ENCODE data around the gene GNG3. TPM values are rescaled to one million over a fixed set of nuclear protein-coding genes. Genes with fewer than 3 reads are reported as not detected.

GNG3 gene
- polyA plus RNA-seq, 1 donor, result 10.9 TPM

- DNase-seq, result no peak
- Histone ChIP-seq H3K4me1 (ENCODE audit: control insufficient read depth, insufficient read depth, low read length) (peaks cover 49% of the 10 kb centered on the region), H3K27me3 (ENCODE audit: control insufficient read depth, insufficient read depth, low read length) (no peaks in the 10 kb centered on the region), H3K9me3 (ENCODE audit: control insufficient read depth, low read depth, low read length) (no peaks in the 10 kb centered on the region), H3K4me3 (ENCODE audit: low read length) (peak overlapping the region; percentile 55), H3K36me3 (ENCODE audit: control insufficient read depth, insufficient read depth, low read length) (peaks cover 20% of the 10 kb centered on the region), H3K27ac (ENCODE audit: low read length) (peak overlapping the region; percentile 74)
- no CpG with 5 or more reads among the region's 8 CpGs for WGBS (ENCODE audit: insufficient coverage, low lambda C conversion rate)
Observed at GRCh38 chr11:62706850-62707247, 627 bp upstream of the GNG3 start.

- Histone ChIP-seq H3K27me3 (ENCODE audit: control insufficient read depth, insufficient read depth, low read length) (no peaks in the 10 kb centered on the region), H3K27ac (ENCODE audit: low read length) (peak overlapping the region; percentile 85), H3K4me1 (ENCODE audit: control insufficient read depth, insufficient read depth, low read length) (peaks cover 62% of the 10 kb centered on the region), H3K4me3 (ENCODE audit: low read length) (peak overlapping the region; percentile 69), H3K36me3 (ENCODE audit: control insufficient read depth, insufficient read depth, low read length) (peaks cover 25% of the 10 kb centered on the region), H3K9me3 (ENCODE audit: control insufficient read depth, low read depth, low read length) (no peaks in the 10 kb centered on the region)
- DNase-seq, result no peak
- no CpG with 5 or more reads among the region's 5 CpGs for WGBS (ENCODE audit: insufficient coverage, low lambda C conversion rate)
Observed at GRCh38 chr11:62708392-62708791, 916 bp downstream of the GNG3 start.

- no peaks in the 10 kb centered on the region for H3K9me3 ChIP-seq (ENCODE audit: control insufficient read depth, low read depth, low read length)
- peak overlapping the region; percentile 69 for H3K4me3 ChIP-seq (ENCODE audit: low read length)
- WGBS (ENCODE audit: insufficient coverage, low lambda C conversion rate), result no CpG with 5 or more reads among the region's 7 CpGs
- H3K36me3 ChIP-seq (ENCODE audit: control insufficient read depth, insufficient read depth, low read length), result peaks cover 25% of the 10 kb centered on the region
- H3K27ac ChIP-seq (ENCODE audit: low read length), result peak overlapping the region; percentile 85
- no peaks in the 10 kb centered on the region for H3K27me3 ChIP-seq (ENCODE audit: control insufficient read depth, insufficient read depth, low read length)
- peaks cover 66% of the 10 kb centered on the region for H3K4me1 ChIP-seq (ENCODE audit: control insufficient read depth, insufficient read depth, low read length)
- no peak for DNase-seq
Observed at GRCh38 chr11:62708793-62709192, 1.3 kb downstream of the GNG3 start.

GRCh38 chr11:62709247-62710000 lies 1.9 kb downstream of the GNG3 start:
- H3K4me1 ChIP-seq (ENCODE audit: control insufficient read depth, insufficient read depth, low read length), result peaks cover 72% of the 10 kb centered on the region
- no CpG with 5 or more reads among the region's 47 CpGs for whole genome bisulfite sequencing (ENCODE audit: insufficient coverage, low lambda C conversion rate)

GRCh38 chr11:62710001-62710345 lies 2.5 kb downstream of the GNG3 start:
- no peak for DNase-seq
- no CpG with 5 or more reads among the region's 7 CpGs for WGBS (ENCODE audit: insufficient coverage, low lambda C conversion rate)
- Histone ChIP-seq H3K27ac (ENCODE audit: low read length) (peak overlapping the region; percentile 85), H3K9me3 (ENCODE audit: control insufficient read depth, low read depth, low read length) (no peaks in the 10 kb centered on the region), H3K36me3 (ENCODE audit: control insufficient read depth, insufficient read depth, low read length) (peaks cover 33% of the 10 kb centered on the region), H3K4me1 (ENCODE audit: control insufficient read depth, insufficient read depth, low read length) (peaks cover 72% of the 10 kb centered on the region), H3K4me3 (ENCODE audit: low read length) (peak overlapping the region; percentile 69), H3K27me3 (ENCODE audit: control insufficient read depth, insufficient read depth, low read length) (no peaks in the 10 kb centered on the region)

More at GRCh38 chr11:62709247-62710000, 1.9 kb downstream of the GNG3 start:
- Histone ChIP-seq H3K27ac (ENCODE audit: low read length) (peak overlapping the region; percentile 85), H3K9me3 (ENCODE audit: control insufficient read depth, low read depth, low read length) (no peaks in the 10 kb centered on the region), H3K27me3 (ENCODE audit: control insufficient read depth, insufficient read depth, low read length) (no peaks in the 10 kb centered on the region), H3K36me3 (ENCODE audit: control insufficient read depth, insufficient read depth, low read length) (peaks cover 29% of the 10 kb centered on the region), H3K4me3 (ENCODE audit: low read length) (peak overlapping the region; percentile 69)
- peak; percentile 98 to 99 for DNase-seq

GRCh38 chr11:62712276-62712812 lies 4.9 kb downstream of the GNG3 start:
- Histone ChIP-seq H3K36me3 (ENCODE audit: control insufficient read depth, insufficient read depth, low read length) (peaks cover 55% of the 10 kb centered on the region), H3K4me1 (ENCODE audit: control insufficient read depth, insufficient read depth, low read length) (peaks cover 73% of the 10 kb centered on the region), H3K27me3 (ENCODE audit: control insufficient read depth, insufficient read depth, low read length) (no peaks in the 10 kb centered on the region), H3K9me3 (ENCODE audit: control insufficient read depth, low read depth, low read length) (no peaks in the 10 kb centered on the region), H3K4me3 (ENCODE audit: low read length) (no peak overlapping the region), H3K27ac (ENCODE audit: low read length) (peak overlapping the region; percentile 72)
- 80% methylated on average over 1 of the region's 6 CpGs for WGBS (ENCODE audit: insufficient coverage, low lambda C conversion rate)
- no peak for DNase-seq

GRCh38 chr11:62712861-62713260 lies 5.4 kb downstream of the GNG3 start:
- no peaks in the 10 kb centered on the region for H3K27me3 ChIP-seq (ENCODE audit: control insufficient read depth, insufficient read depth, low read length)
- no peak overlapping the region for H3K4me3 ChIP-seq (ENCODE audit: low read length)
- peak overlapping the region; percentile 72 for H3K27ac ChIP-seq (ENCODE audit: low read length)
- peak in 1 of 2 donors; percentile 42 for DNase-seq
- WGBS (ENCODE audit: insufficient coverage, low lambda C conversion rate), result 33% methylated on average over 2 of the region's 3 CpGs
- no peaks in the 10 kb centered on the region for H3K9me3 ChIP-seq (ENCODE audit: control insufficient read depth, low read depth, low read length)
- peaks cover 58% of the 10 kb centered on the region for H3K36me3 ChIP-seq (ENCODE audit: control insufficient read depth, insufficient read depth, low read length)
- peaks cover 68% of the 10 kb centered on the region for H3K4me1 ChIP-seq (ENCODE audit: control insufficient read depth, insufficient read depth, low read length)

GRCh38 chr11:62713343-62713742 lies 5.9 kb downstream of the GNG3 start:
- Histone ChIP-seq H3K36me3 (ENCODE audit: control insufficient read depth, insufficient read depth, low read length) (peaks cover 62% of the 10 kb centered on the region), H3K27me3 (ENCODE audit: control insufficient read depth, insufficient read depth, low read length) (no peaks in the 10 kb centered on the region), H3K27ac (ENCODE audit: low read length) (peak overlapping the region; percentile 72), H3K9me3 (ENCODE audit: control insufficient read depth, low read depth, low read length) (no peaks in the 10 kb centered on the region), H3K4me3 (ENCODE audit: low read length) (no peak overlapping the region), H3K4me1 (ENCODE audit: control insufficient read depth, insufficient read depth, low read length) (peaks cover 64% of the 10 kb centered on the region)
- DNase-seq, result peak; percentile 90 to 94
- no CpG with 5 or more reads among the region's 2 CpGs for WGBS (ENCODE audit: insufficient coverage, low lambda C conversion rate)

- peaks cover 79% of the 10 kb centered on the region for H3K36me3 ChIP-seq (ENCODE audit: control insufficient read depth, insufficient read depth, low read length)
- H3K27me3 ChIP-seq (ENCODE audit: control insufficient read depth, insufficient read depth, low read length), result no peaks in the 10 kb centered on the region
- WGBS (ENCODE audit: insufficient coverage, low lambda C conversion rate), result 96% methylated on average over 5 of the region's 24 CpGs
- H3K9me3 ChIP-seq (ENCODE audit: control insufficient read depth, low read depth, low read length), result no peaks in the 10 kb centered on the region
- peaks cover 51% of the 10 kb centered on the region for H3K4me1 ChIP-seq (ENCODE audit: control insufficient read depth, insufficient read depth, low read length)
- H3K27ac ChIP-seq (ENCODE audit: low read length), result no peak overlapping the region
- DNase-seq, result no peak
- no peak overlapping the region for H3K4me3 ChIP-seq (ENCODE audit: low read length)
Observed at GRCh38 chr11:62715150-62716130, 8.0 kb downstream of the GNG3 start.

GRCh38 chr11:62716206-62716605 lies 8.7 kb downstream of the GNG3 start:
- Histone ChIP-seq H3K9me3 (ENCODE audit: control insufficient read depth, low read depth, low read length) (no peaks in the 10 kb centered on the region), H3K27me3 (ENCODE audit: control insufficient read depth, insufficient read depth, low read length) (no peaks in the 10 kb centered on the region), H3K4me1 (ENCODE audit: control insufficient read depth, insufficient read depth, low read length) (peaks cover 50% of the 10 kb centered on the region), H3K27ac (ENCODE audit: low read length) (no peak overlapping the region), H3K36me3 (ENCODE audit: control insufficient read depth, insufficient read depth, low read length) (peaks cover 81% of the 10 kb centered on the region), H3K4me3 (ENCODE audit: low read length) (no peak overlapping the region)
- 100% methylated on average over 2 of the region's 5 CpGs for WGBS (ENCODE audit: insufficient coverage, low lambda C conversion rate)
- peak in 1 of 2 donors; percentile 49 for DNase-seq
